GM12878 (cell line): ENCODE measurements around the gene MCTP2. TPM values are rescaled to one million over a fixed set of nuclear protein-coding genes. Genes with fewer than 3 reads are reported as not detected.

Experiments used
- ATAC-seq: fragments of 200-7000 bp; cut with Tn5 transposase; 3 replicates; pipeline ENCODE4 v1.9.1; 2020; ENCODE audit warnings: mild to moderate bottlenecking, moderate library complexity
- BruUV-seq: library from RNA; stranded (reverse); fragments of 400-500 nt; replicated peaks from 2 replicates; lab custom pipeline; 2021; lab: Mats Ljungman, UMichigan
- CTCF ChIA-PET: fragments of 300-600 bp; sonication (Branson Sonifier 250); formaldehyde crosslinking; extraction: SDS; loops from one replicate; lab custom pipeline; 2021; ENCODE audit warnings: inconsistent platforms; lab: Yijun Ruan, JAX
- POLR2A ChIA-PET: fragments of 350-600 bp; formaldehyde crosslinking; extraction: SDS; loops from one replicate; lab custom pipeline; 2021; ENCODE audit warnings: inconsistent platforms; lab: Charles Lee
- RAD21 ChIA-PET: fragments of 300-600 bp; sonication (Branson Sonifier 250); formaldehyde crosslinking; loops from one replicate; lab custom pipeline; 2023; ENCODE audit warnings: antibody characterized with exemption; ENCODE audit not compliant: unreplicated experiment; lab: Charles Lee
- SMC1A ChIA-PET: fragments of 300-600 bp; sonication (Branson Sonifier 250); formaldehyde crosslinking; loops from one replicate; lab custom pipeline; 2023; ENCODE audit not compliant: unreplicated experiment, uncharacterized antibody; lab: Charles Lee
- DNase-seq: peaks from one replicate; pipeline ENCODE4 v3.0.0-alpha.2; 2011; ENCODE audit warnings: low read depth, low spot score
- FAIRE-seq: peaks from 3 replicates; lab custom pipeline; 2011; peaks lifted over from hg19 to GRCh38; lab: Jason Lieb, UNC
- H2AFZ ChIP-seq: 2 replicates; pipeline ENCODE4 v1.6.0; 2011; ENCODE audit warnings: low read depth, low read length, control low read depth; ENCODE audit not compliant: control insufficient read depth
- H3K27ac ChIP-seq: 2 replicates; pipeline ENCODE4 v1.5.1; 2011; ENCODE audit warnings: control low read depth; ENCODE audit not compliant: control insufficient read depth, insufficient read depth
- H3K27me3 ChIP-seq, 2 experiments: replicated peaks in 1 of 2; 2 replicates each; pipeline versions ENCODE4 v1.6.0 to v1.6.1; 2011; ENCODE audit warnings: low read length in 1 of 2; ENCODE audit not compliant: control insufficient read depth in 2 of 2, insufficient read depth in 2 of 2
- H3K36me3 ChIP-seq, 2 experiments: 2 replicates each; pipeline ENCODE4 v1.5.1; 2011; ENCODE audit warnings: low read length in 1 of 2; ENCODE audit not compliant: control insufficient read depth in 2 of 2, insufficient read depth in 2 of 2
- H3K4me1 ChIP-seq: 2 replicates; pipeline ENCODE4 v1.6.1; 2011; ENCODE audit warnings: mild to moderate bottlenecking, low read length, moderate library complexity, mixed read lengths; ENCODE audit not compliant: control insufficient read depth, insufficient read depth
- H3K4me2 ChIP-seq: 2 replicates; pipeline ENCODE4 v1.6.0; 2011; ENCODE audit warnings: control low read depth; ENCODE audit not compliant: control insufficient read depth, insufficient read depth
- H3K4me3 ChIP-seq: fragments of 200-600 bp; sonication (generic); 2 replicates; pipeline ENCODE4 v1.5.1; 2016
- H3K79me2 ChIP-seq: 2 replicates; pipeline ENCODE4 v1.6.0; 2011; ENCODE audit warnings: low read length; ENCODE audit not compliant: control insufficient read depth, insufficient read depth
- H3K9ac ChIP-seq: 2 replicates; pipeline ENCODE4 v1.8.0; 2011; ENCODE audit warnings: low read length, control low read depth, mixed read lengths; ENCODE audit not compliant: control insufficient read depth, insufficient read depth
- H3K9me3 ChIP-seq: replicated peaks from 3 replicates; pipeline ENCODE4 v1.5.1; 2011; ENCODE audit warnings: mild to moderate bottlenecking, low read length; ENCODE audit not compliant: control insufficient read depth, insufficient read depth
- H4K20me1 ChIP-seq: 2 replicates; pipeline ENCODE4 v1.6.0; 2011; ENCODE audit not compliant: control insufficient read depth, insufficient read depth
- CUX1 ChIP-seq: IDR thresholded peaks from 2 replicates; pipeline ENCODE4 v1.6.1; 2012; ENCODE audit warnings: improper control_type of control experiment, low read depth, low read length; ENCODE audit not compliant: insufficient replicate concordance
- EP300 ChIP-seq, 2 experiments: fragments of 150-350 bp in 1 of 2; IDR thresholded peaks; 2 replicates each; pipeline ENCODE4 v1.6.1; 2011 to 2012; ENCODE audit warnings: low read depth in 2 of 2, low read length in 2 of 2, borderline replicate concordance in 1 of 2, improper control_type of control experiment in 1 of 2, inconsistent platforms in 1 of 2; ENCODE audit not compliant: control insufficient read depth in 1 of 2
- IKZF2 ChIP-seq, 2 experiments: fragments of 450-650 bp; IDR thresholded peaks; 2 replicates each; pipeline ENCODE4 v1.6.1; 2017; ENCODE audit warnings: mild to moderate bottlenecking in 2 of 2, moderate library complexity in 2 of 2
- RELA ChIP-seq: fragments of 450-650 bp; IDR thresholded peaks from 2 replicates; pipeline ENCODE4 v1.8.0; 2014; ENCODE audit warnings: borderline replicate concordance; ENCODE audit not compliant: partially characterized antibody
- SREBF2 ChIP-seq: IDR thresholded peaks from 2 replicates; pipeline ENCODE4 v1.6.1; 2012; ENCODE audit warnings: mild to moderate bottlenecking, low read length
- TAF1 ChIP-seq: IDR thresholded peaks from 2 replicates; pipeline ENCODE4 v1.6.1; 2011; ENCODE audit warnings: mild to moderate bottlenecking, low read depth, low read length, borderline replicate concordance
- ZNF217 ChIP-seq: fragments of 450-650 bp; IDR thresholded peaks from 2 replicates; pipeline ENCODE4 v1.6.1; 2017; ENCODE audit warnings: antibody characterized with exemption, mild to moderate bottlenecking
- ZSCAN29 ChIP-seq: fragments of 450-650 bp; IDR thresholded peaks from 2 replicates; pipeline ENCODE4 v1.6.1; 2017; ENCODE audit warnings: mild to moderate bottlenecking, moderate library complexity
- WGBS: methylation state at CpG from one replicate; pipeline ENCODE4 v1.1.6; 2016; ENCODE audit warnings: low lambda C conversion rate; ENCODE audit not compliant: insufficient replicate concordance, insufficient coverage; ENCODE audit errors: missing lambda C conversion rate; 5-methylcytosine and 5-hydroxymethylcytosine counted together
- in situ Hi-C: fragments of 300-500 bp; cut with MboI; formaldehyde crosslinking; loops from 9 replicates; pipeline ENCODE4 v1.14.3; 2018; ENCODE audit warnings: mixed read lengths
- intact Hi-C: fragments of 100-400 bp; cut with micrococcal nuclease; formaldehyde crosslinking; loops from one replicate; pipeline ENCODE4 v1.14.2; 2022; ENCODE audit not compliant: unreplicated experiment
- polyA plus RNA-seq, 11 experiments: library from polyadenylated mRNA; depleted of rRNA in 4 of 11; unstranded in 6 of 11; stranded (reverse) in 5 of 11; fragments of >200 nt; fragmentation: Nextera tagmentation in 4 of 11; fragmentation: Illumina TruSeq in 1 of 11; extraction: Ambion mirVana in 4 of 11; extraction: Trizol in 1 of 11; gene quantifications; 1 replicate in 1 of 11; 2 replicates in 10 of 11; pipeline versions ENCODE4 v1.2.1 to v1.2.3, GENCODE V29; 2011 to 2016; ENCODE audit warnings: inconsistent platforms in 2 of 11, missing spikeins in 2 of 11, low read depth in 1 of 11
- total RNA-seq, 4 experiments: library from RNA; depleted of rRNA in 3 of 4; stranded (reverse); fragments of >200 nt in 3 of 4; fragmentation: Illumina TruSeq in 1 of 4; extraction: Trizol in 1 of 4; gene quantifications; 2 replicates each; pipeline versions ENCODE4 v1.2.1 to v1.2.3, GENCODE V29; 2013 to 2021
- TF ChIP-seq, protein P1 (sequence below): fragments of 450-650 bp; IDR thresholded peaks from 2 replicates; pipeline ENCODE4 v1.6.1; 2016; ENCODE audit warnings: mild to moderate bottlenecking

Gene MCTP2
- total and polyA plus RNA-seq, 10 of the 15 experiments (the other 5 are each of a cell fraction or from before 2014, with no cell fraction given): 0.24 to 48.5 (median 0.88) TPM

- WGBS: 0% methylated on average over 2 of the region's 2 CpGs
- POLR2A ChIA-PET: interaction anchor here (1.0 kb wide), 1 partner anchor 63 kb away, joined by 3 read pairs; no protein-coding TSS in a partner anchor
- Histone ChIP-seq H3K27me3 (peaks cover 0 to 2% of the 10 kb centered on the region in 2 experiments; a peak in 1 of 4 replicates), H3K4me1 (peaks cover 7% of the 10 kb centered on the region), H3K27ac (no peak overlapping the region), H3K79me2 (no peaks in the 10 kb centered on the region), H3K4me3 (no peak overlapping the region), H2AFZ (no peak overlapping the region), H3K9me3 (no peaks in the 10 kb centered on the region), H3K4me2 (no peak overlapping the region), H4K20me1 (no peaks in the 10 kb centered on the region), H3K9ac (no peak overlapping the region), H3K36me3 (no peaks in the 10 kb centered on the region)
- BruUV-seq: no TSS peak
- RAD21 ChIA-PET: interaction anchor here (0.9 kb wide), 1 partner anchor 97 kb away, joined by 4 read pairs; no protein-coding TSS in a partner anchor
- CTCF ChIA-PET: interaction anchor here (2.8 kb wide), 1 partner anchor 98 kb away, joined by 10 read pairs; no protein-coding TSS in a partner anchor
- ATAC-seq (no peak), FAIRE-seq (no peak), DNase-seq (no peak)
- intact Hi-C loops (no loop called here), in situ Hi-C loops (no loop called here)
- SMC1A ChIA-PET: interaction anchor here (0.9 to 2.3 kb wide), 5 partner anchors 9 to 81 kb away, joined by 3 to 5 read pairs (median 4); no protein-coding TSS in a partner anchor
- TF ChIP-seq CUX1 (no peak), ZSCAN29 (no peak), IKZF2 (IDR thresholded peaks at IDR 0.05) (no peak), TAF1 (no peak), ZNF217 (no peak), RELA (no peak), EP300 (IDR thresholded peaks at IDR 0.05; ENCODE audit: borderline replicate concordance in 1 of 2, control insufficient read depth in 1 of 2, low read depth in 2 of 2, low read length in 2 of 2) (no peak), SREBF2 (no peak)
- TF ChIP-seq, protein P1, sequence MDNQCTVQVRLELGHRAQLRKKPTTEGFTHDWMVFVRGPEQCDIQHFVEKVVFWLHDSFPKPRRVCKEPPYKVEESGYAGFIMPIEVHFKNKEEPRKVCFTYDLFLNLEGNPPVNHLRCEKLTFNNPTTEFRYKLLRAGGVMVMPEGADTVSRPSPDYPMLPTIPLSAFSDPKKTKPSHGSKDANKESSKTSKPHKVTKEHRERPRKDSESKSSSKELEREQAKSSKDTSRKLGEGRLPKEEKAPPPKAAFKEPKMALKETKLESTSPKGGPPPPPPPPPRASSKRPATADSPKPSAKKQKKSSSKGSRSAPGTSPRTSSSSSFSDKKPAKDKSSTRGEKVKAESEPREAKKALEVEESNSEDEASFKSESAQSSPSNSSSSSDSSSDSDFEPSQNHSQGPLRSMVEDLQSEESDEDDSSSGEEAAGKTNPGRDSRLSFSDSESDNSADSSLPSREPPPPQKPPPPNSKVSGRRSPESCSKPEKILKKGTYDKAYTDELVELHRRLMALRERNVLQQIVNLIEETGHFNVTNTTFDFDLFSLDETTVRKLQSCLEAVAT: no peak
Measured at GRCh38 chr15:94225616-94226015, 5.7 kb upstream of the MCTP2 start.
